ENCODE data around the gene BSG. TPM values are rescaled to one million over a fixed set of nuclear protein-coding genes. Genes with fewer than 3 reads are reported as not detected.

The BSG gene
- 100 to 1,000 TPM; 176 to 264 TPM for total RNA-seq

GRCh38 chr19:572140-572742 is at the start of gene BSG:
BSG (plus strand) TSS chr19:572596; CDS start chr19:572635, 39 bp downstream.
- intact Hi-C loops (cut with DNase I), result no loop called here
- WGBS, 2 donors, result 0% methylated on average over 14 to 76 of the region's 79 CpGs
- H3K27ac ChIP-seq, result peak within 1 kb of the TSS; percentile 67 to 94 (median 77)
- H3K27me3 ChIP-seq, result no peaks in the 10 kb centered on the region
- H3K4me1 ChIP-seq, result peaks cover 47% of the 10 kb centered on the region
- no peaks in the 10 kb centered on the region for H3K36me3 ChIP-seq (replicated peaks in 1 of 2; ENCODE audit: insufficient read depth in 1 of 2, low read depth in 2 of 2)
- peak within 1 kb of the TSS; percentile 67 to 96 for H3K4me3 ChIP-seq
- TF ChIP-seq CTCF (IDR thresholded peaks at IDR 0.05) (peak in 1 of 7 experiments; percentile 18), POLR2A (IDR thresholded peaks at IDR 0.05) (peak; percentile 97)
- peak; percentile 92 for ATAC-seq
- peak; percentile 98 to 99 (median 98) for DNase-seq
- H3K9me3 ChIP-seq, result no peaks in the 10 kb centered on the region

GRCh38 chr19:522726-523125 is 49.7 kb upstream of the BSG start:
- TF ChIP-seq CTCF (IDR thresholded peaks at IDR 0.05) (no peak), POLR2A (IDR thresholded peaks at IDR 0.05) (no peak)
- no peaks in the 10 kb centered on the region for H3K27me3 ChIP-seq
- H3K36me3 ChIP-seq (replicated peaks in 1 of 2; ENCODE audit: insufficient read depth in 1 of 2, low read depth in 2 of 2), result no peaks in the 10 kb centered on the region
- H3K4me1 ChIP-seq, result no peaks in the 10 kb centered on the region
- ATAC-seq (no peak), DNase-seq (no peak)
- H3K27ac ChIP-seq, result no peak overlapping the region
- intact Hi-C loops (cut with DNase I), result no loop called here
- no peaks in the 10 kb centered on the region for H3K9me3 ChIP-seq
- H3K4me3 ChIP-seq, result no peak overlapping the region
- WGBS, 2 donors, result 94 to 96% methylated on average over 5 to 12 of the region's 12 CpGs

GRCh38 chr19:524062-524674 is 48.2 kb upstream of the BSG start:
- H3K4me3 ChIP-seq, result no peak overlapping the region
- H3K27me3 ChIP-seq, result no peaks in the 10 kb centered on the region
- intact Hi-C loops (cut with DNase I), result no loop called here
- peak; percentile 28 for ATAC-seq
- no peak overlapping the region for H3K27ac ChIP-seq
- no peaks in the 10 kb centered on the region for H3K36me3 ChIP-seq (replicated peaks in 1 of 2; ENCODE audit: insufficient read depth in 1 of 2, low read depth in 2 of 2)
- no peaks in the 10 kb centered on the region for H3K9me3 ChIP-seq
- WGBS, 2 donors, result 56 to 70% methylated on average over 11 to 28 of the region's 29 CpGs
- DNase-seq, result no peak
- TF ChIP-seq POLR2A (IDR thresholded peaks at IDR 0.05) (no peak), CTCF (IDR thresholded peaks at IDR 0.05) (no peak)
- no peaks in the 10 kb centered on the region for H3K4me1 ChIP-seq

DNA sequence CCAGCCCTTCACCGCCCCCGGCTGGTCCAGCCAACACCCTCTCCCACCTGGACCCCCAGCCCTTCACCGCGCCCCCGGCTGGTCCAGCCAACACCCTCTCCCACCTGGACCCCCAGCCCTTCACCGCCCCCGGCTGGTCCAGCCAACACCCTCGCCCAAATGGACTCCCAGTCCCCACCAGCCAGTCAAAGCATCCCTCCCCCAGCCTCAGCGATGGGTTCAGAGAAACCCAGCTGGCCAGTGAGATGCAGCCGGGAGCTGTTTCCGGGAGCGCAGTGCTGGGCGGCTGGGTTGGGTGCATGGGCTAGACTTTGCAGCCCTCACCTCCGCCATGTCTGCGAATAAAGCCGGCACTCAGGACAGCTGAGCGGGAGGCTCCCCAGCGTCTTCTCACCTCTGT is 47.4 kb upstream of the BSG start:
- H3K4me3 ChIP-seq, result no peak overlapping the region
- DNase-seq (no peak), ATAC-seq (no peak)
- no peaks in the 10 kb centered on the region for H3K27me3 ChIP-seq
- 54 to 58% methylated on average over 5 to 7 of the region's 18 CpGs for WGBS, 2 donors
- no peaks in the 10 kb centered on the region for H3K36me3 ChIP-seq (replicated peaks in 1 of 2; ENCODE audit: insufficient read depth in 1 of 2, low read depth in 2 of 2)
- intact Hi-C loops (cut with DNase I), result no loop called here
- TF ChIP-seq CTCF (IDR thresholded peaks at IDR 0.05) (no peak), POLR2A (IDR thresholded peaks at IDR 0.05) (no peak)
- H3K9me3 ChIP-seq, result no peaks in the 10 kb centered on the region
- no peak overlapping the region for H3K27ac ChIP-seq
- no peaks in the 10 kb centered on the region for H3K4me1 ChIP-seq
